CD4-positive, alpha-beta T cell treated with Interleukin-17A for 4 hours (primary cell): Measurements from ENCODE around the gene NTRK2.

Experiments
- DNase-seq: peaks from one replicate; pipeline ENCODE4 v3.0.0-alpha.2; 2020; ENCODE audit warnings: mixed read lengths

The NTRK2 gene

GRCh38 chr9:84900421-84900820 is 230.9 kb downstream of the NTRK2 start:
- DNase-seq, result no peak

DNA sequence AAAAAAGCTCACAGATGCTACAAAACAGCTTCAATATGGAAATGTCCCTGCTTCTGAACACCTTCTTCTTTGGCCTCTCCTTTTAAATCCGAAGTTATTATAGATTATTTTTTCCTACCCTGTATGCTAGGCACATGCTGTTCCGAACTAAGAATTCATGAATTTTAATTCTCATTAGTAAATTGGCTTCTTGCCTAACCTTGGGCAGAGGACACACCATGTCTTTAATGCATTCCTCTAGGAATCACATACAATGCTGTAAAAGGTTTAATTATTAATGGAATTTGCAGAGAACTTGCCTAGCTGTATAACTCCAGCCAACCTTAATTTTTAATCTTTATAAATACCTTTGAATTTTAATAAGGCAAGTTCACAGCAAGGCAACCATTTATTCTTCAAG is 234.4 kb downstream of the NTRK2 start:
- no peak for DNase-seq

GRCh38 chr9:84916769-84917168 is 247.2 kb downstream of the NTRK2 start:
- DNase-seq, result no peak

DNA sequence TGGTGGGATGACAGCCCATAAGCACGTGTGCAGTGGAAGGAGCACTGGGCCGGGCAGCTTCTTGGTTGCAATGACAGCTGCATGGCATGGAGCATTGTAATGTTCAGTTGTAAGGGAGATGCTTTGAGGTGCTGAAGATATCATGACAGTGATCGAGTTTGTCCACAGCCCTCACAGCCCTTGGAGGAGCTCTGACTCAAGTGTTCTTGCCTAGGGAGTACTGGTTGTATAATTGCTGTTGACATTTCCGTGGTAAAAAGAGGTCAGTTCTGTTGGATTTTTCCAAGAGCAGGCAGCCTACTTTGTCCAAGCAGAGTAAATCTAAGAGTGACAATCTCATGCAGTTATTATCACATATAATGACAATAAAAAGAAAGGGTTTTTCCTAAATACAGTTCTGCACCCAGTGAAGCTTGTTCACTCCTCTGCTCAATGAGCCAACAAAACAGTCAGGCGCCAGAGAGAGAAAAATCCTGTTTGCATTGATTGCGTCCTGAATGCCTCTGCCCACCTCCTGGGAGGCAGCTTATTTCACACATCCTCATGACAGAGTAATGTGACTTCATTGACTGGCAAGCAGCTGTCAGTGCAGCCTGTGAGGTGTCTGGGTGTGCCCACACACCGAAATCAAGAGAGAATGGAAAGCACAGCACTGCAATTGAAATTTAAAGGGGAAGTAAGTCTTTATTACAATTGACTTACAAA is 248.0 kb downstream of the NTRK2 start:
- no peak for DNase-seq

GRCh38 chr9:84919440-84919839 is 249.9 kb downstream of the NTRK2 start:
- DNase-seq, result no peak

DNA sequence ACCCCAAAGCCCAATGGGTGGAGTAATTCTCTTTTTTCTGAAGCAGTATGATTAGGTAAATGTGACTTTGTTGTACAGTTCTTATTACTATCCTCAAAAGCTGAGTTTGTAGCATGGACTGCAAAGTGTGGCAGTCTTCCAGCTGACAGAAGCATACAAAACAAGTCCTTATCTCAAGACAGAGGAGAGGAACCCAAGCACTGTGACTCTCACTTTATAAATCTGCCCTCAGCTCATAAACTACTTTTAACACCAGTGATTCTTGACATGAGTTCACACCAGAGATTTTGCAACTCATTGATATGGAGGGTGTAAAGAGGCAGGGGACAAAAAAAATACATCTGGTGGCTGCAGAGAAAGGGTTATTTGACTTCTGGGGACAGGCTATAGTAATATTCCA is 251.6 kb downstream of the NTRK2 start:
- DNase-seq, result no peak

DNA sequence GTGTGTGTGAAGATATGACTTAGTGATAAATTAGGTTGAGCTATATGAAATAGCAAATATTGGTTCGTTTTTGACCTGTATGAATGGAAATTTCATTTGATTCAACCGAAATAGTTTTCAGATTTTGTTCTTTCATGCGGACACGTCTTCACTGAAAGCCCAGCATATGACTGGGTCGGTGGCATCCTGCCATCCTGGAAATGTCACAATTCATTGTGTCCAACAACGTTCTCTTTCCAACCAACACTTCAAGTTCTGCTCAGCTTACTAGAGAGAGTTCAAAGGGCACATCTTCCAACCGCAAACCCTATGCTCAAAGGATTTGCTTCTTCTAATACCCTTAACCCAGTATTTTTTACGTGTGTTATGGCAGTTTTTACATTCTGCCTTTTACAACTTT is 252.5 kb downstream of the NTRK2 start:
- no peak for DNase-seq

DNA sequence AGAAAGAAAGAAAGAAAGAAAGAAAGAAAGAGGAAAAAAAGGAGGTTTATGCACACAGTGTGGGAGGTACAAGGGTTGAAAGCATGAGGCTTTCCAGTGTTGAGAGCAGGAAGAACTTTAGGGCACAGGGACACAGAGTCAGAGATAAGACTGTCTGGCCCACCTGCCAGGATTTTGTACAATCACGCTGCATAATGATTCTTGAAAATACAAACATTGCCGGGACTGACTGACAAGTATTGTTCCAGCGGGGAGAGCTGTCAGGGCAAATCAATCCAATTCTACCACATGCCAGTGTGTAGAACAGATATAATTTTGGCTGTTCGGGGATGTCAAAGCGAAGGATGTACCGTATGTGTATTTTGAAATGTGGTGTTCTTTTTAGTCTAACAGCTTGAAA is 254.7 kb downstream of the NTRK2 start:
- DNase-seq, result no peak

DNA sequence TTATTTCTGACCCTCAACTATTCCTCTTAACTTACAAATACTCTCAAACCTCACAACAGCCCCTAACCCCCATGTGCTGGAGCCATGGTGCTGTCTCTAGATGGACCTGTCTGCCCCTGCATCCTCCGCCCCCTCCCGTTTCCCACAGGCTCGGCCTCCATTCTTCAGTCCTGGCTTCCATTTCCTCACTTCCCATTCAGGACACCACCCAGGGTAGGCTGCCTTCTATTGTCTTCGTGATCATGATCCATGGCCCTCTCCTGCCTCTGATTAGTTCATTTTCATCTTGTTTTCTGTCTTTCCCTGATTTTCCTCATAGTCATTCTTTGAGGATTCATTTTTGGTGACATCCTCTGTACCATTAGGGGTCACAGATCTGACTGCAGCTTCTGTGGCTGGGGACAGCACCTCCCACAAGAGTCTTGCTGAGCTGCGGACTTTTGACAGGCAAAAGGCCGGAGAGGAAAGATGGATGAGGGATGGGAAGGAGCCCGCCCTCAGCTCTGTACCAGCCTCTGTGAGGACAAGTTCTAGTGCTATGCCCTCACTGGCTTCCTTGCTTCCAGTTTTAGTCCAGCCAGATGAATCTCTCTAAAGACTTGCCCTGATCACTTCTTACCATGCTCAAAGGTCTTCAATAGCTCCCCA is 255.8 kb downstream of the NTRK2 start:
- no peak for DNase-seq

DNA sequence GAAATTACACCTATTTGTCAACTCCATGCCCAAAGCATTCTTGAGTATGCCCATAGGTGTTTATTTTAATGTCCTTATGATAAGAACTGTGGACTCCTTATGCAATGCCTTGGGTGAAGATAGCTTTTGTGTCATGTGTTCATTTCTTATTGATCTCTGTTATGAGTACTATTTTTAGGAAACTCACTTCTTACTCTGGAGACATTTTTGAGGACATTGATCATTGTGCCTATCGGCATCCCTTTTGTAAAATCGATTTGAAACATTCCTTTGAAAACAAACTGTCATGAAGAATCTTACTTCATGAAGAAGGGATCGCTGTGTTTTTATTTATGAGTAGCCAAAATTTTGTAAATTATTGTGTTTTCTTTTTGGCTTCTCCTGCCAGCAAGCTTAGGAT is 257.3 kb downstream of the NTRK2 start:
- DNase-seq, result no peak

DNA sequence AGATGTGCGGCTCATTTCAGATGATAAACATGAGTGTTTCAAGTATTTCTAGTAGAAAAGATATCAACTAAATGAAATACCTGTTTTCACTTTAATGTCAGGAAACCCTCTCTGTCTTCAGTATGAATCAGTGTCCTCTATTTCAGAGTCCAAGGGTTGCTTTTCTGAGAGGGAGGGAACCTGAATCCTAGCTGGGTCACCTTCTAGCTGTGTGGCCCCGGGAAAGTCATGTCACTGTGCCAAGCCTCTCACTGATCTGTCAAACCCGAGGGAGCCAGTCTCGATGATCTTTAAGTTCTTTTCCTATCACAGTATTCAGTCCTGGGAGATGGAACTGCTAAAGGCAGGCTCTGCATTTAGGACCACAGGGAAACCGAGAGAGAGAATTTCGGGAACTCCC is 258.9 kb downstream of the NTRK2 start:
- DNase-seq, result no peak

GRCh38 chr9:84929068-84929467 is 259.5 kb downstream of the NTRK2 start:
- DNase-seq, result no peak

DNA sequence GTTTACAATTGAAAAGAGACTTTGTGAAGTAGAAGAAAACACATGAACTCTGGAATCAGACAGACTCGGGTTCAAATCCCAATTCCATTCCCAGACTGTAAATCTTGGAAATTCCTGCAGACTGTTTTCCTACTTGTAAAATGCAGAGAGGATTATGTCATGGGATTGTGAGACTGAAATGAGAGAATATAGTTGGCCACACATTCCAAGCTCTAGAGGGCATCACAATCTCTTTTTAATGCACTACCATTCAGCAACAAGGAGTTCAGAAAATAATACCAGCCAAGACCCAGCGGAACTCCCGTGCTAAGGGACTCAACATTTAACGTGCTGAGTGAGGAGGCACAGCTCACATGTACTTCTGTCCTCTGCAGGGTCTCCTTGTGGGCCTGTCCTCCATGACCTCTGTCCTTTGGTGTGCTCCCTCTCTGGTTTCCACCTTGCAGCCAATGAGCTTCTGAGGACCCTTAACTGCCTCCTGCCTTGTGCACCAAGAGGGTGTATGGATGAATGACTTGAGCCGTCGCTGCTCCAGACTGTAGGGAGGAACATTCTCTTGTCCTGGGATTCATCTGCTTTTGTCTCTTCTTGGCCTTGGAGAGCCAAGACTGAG is 263.5 kb downstream of the NTRK2 start:
- no peak for DNase-seq

GRCh38 chr9:84935528-84936117 is 266.1 kb downstream of the NTRK2 start:
- no peak for DNase-seq

DNA sequence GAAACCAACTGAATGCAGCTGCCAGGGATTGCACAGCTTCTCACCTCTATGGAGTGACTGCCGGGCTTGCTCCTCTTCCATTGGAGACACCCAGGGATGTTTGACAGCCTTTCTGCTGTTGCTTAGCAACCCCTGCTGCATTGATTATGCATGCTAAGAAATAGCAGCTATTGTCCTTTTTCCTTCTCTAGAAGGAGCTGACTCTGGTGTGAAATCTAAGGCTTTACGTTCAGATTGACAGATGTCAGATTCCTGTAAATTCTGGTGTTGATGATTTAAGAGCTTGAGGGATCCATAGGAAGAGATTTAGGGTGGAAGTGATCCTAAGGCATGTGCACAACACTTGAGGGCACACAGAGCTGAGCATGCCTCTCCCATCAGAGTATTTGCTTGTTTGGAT is 267.7 kb downstream of the NTRK2 start:
- DNase-seq, result no peak

DNA sequence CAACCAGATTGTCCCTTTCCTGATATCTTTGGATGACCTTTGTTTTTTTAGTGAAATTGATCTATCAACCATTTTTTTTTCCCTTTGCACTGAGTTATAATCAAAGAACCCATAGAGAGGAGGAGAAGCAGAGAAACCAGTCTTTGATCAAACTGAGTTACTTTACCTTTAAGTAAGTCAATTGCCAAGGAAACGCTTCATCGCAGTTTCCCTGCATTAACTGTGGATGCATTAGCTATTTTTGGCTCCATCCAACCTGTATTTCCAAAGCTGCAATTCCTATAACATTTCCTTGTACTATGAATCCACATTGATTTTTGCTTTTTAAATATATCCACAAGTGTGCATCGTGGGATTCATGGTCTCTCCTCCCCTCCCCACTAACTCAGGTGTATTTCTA is 268.1 kb downstream of the NTRK2 start:
- DNase-seq, result no peak

- DNase-seq, result no peak
Measured at GRCh38 chr9:84939774-84940173, 270.2 kb downstream of the NTRK2 start.

GRCh38 chr9:84940294-84940693 is 270.8 kb downstream of the NTRK2 start:
- no peak for DNase-seq

DNA sequence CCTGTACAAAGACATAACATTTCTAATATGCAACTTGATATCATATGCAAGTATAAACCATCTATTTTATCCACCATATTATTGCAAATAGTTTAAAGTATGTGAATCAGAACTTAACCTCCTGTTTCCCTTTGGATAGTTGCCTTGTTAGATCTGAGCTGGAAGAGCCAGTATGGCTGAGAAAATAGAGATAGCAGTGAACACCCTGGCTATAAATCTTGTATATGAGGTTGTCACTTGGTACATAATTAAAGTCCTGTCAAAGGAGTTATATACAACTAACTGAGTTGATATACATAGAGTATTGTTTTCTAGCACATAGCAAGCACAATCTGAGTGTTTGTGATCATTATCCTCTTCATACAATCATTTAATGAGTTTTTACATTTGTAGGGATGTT is 272.3 kb downstream of the NTRK2 start:
- no peak for DNase-seq

DNA sequence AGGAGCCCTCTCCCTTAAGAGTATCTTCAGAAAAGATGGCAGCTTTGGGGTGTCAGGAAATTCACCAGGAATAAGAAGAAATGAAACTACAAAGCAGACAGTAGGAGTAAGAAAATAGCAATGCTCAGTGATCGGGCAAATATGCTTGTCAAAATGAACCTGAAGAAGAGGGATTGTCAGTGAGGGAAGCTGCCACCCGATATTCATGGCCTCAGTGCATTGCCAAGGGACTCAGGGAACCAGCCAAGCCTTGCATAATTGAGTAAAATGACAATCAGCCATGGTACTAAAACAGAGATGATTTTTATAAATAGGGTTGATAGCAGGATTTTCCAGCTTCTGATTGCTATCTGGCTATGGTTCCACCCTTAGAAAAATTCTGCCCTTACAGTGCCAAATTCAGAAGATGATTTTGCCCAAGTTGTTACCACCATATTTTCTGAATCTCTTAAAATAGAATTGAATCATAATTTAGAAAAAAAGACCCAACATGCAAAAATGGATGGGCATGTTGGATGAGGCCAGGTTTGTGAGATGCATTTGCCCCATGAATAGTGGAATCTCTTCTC is 274.0 kb downstream of the NTRK2 start:
- DNase-seq, result no peak

DNA sequence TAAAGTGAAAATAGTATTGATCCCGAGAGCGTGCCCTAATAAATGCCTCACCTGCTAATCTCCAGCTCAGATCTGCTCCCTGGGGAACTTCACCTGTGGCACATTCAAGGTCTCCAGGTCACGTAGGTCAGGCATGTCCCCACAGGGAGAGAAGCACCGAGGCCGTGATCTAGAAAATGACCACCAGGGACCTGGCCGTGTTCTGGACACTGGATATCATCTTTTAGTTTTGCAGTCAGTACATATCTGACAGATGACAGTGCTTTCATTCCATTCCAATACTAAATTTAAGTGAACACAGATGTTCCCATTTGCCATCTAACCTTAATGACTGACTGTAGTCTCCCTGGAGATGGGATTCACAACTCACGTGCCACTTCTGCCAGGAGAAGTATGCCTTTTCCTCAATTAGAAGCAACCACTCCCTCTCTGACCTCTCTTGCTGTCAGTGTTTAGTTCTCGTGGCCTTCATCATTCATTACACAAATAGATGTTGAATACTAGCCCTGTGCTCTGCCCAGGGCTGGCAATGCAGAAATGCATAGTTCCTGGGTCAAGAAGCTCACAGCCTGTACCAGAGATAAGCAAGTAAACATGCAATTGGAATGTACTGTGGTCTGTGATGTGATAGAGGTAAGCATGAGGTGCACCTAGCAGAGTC is 276.5 kb downstream of the NTRK2 start:
- DNase-seq, result no peak

DNA sequence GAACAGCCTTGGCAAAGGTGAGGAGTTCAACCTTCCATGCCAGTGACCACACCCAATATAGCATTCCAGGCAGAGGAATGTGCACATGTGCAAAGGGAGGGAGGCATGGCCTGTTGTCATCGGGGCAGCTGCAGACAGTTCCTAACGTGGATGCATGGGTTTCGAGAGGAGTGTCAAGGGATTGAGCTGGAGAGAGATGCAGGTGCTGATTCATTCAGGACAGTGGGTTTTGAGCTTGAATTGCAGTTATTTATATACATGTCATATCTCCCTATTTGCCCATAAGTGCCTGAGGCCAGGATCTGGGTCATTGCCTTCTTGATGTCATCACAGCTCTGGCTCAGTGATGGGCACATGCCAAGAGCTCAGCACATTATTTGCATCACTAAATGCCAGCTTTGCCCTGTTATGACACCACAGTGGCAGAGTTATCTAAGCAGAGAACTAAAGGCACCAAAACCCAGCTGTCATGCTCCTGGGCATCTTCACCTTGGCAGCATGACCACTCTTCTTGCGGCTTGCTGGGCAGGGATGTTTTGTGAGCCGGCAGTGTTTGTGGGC is 278.0 kb downstream of the NTRK2 start:
- DNase-seq, result no peak

DNA sequence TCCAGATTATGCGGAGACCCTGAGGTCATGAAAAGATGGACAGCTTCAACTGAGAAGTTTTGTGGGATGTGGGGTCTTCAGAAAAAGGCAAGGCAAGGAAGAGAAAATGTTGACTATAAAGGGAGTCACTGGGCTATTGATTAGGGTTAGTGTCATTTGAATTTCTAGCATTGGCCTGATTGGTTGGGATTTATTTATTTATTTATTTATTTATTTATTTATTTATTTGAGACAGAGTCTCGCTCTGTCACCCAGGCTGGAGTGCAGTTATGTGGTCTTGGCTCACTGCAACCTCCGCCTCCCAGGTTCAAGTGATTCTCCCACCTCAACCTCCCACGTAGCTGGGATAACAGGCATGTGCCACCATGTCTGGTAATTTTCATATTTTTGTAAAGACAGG is 279.7 kb downstream of the NTRK2 start:
- DNase-seq, result no peak
